KOPT-K1 (cell line): ENCODE results near the gene USP31.

Experiments used
- H3K27ac ChIP-seq: fragments of 200-600 bp; sonication (generic); 2 replicates; pipeline ENCODE4 v1.5.1; 2016; ENCODE audit warnings: antibody characterized with exemption, mild to moderate bottlenecking, low read depth, low read length; ENCODE audit not compliant: poor library complexity, severe bottlenecking
- H3K36me3 ChIP-seq: fragments of 200-600 bp; sonication (generic); 2 replicates; pipeline ENCODE4 v1.5.1; 2017; ENCODE audit warnings: antibody characterized with exemption, mild to moderate bottlenecking, low read length, moderate library complexity; ENCODE audit not compliant: insufficient read depth
- H3K9me3 ChIP-seq: fragments of 200-600 bp; sonication (generic); 2 replicates; pipeline ENCODE4 v1.5.1; 2017; ENCODE audit warnings: antibody characterized with exemption, low read length, mild to moderate bottlenecking; ENCODE audit not compliant: insufficient read depth, poor library complexity, severe bottlenecking

USP31 gene

DNA sequence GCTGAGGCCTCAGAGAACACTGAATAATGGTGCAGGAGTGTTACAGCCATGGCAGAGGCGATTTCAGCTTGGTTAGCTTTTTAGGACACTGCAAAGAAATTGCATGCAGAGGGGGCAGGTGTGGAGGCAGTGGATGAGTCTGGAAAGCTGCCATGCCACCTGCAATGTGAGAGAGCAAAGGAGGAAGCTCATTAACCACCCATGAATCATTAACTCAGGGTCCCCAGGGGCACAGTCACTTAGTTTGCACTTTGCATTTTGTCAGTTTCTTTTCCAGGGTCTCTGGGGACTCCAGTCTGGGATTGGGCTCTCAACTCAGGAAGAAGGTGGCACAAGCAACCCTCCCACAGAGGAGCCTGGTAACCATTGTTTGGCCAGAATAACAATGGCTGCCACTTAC, 132.9 kb downstream of the USP31 start:
- no peaks in the 10 kb centered on the region for H3K9me3 ChIP-seq
- H3K36me3 ChIP-seq: no peaks in the 10 kb centered on the region

GRCh38 chr16:23015580-23015979, 133.7 kb downstream of the USP31 start:
- no peak overlapping the region for H3K27ac ChIP-seq
- H3K9me3 ChIP-seq: no peaks in the 10 kb centered on the region
- H3K36me3 ChIP-seq: no peaks in the 10 kb centered on the region

More for the DNA sequence above, 132.9 kb downstream of the USP31 start:
- H3K27ac ChIP-seq: no peak overlapping the region

DNA sequence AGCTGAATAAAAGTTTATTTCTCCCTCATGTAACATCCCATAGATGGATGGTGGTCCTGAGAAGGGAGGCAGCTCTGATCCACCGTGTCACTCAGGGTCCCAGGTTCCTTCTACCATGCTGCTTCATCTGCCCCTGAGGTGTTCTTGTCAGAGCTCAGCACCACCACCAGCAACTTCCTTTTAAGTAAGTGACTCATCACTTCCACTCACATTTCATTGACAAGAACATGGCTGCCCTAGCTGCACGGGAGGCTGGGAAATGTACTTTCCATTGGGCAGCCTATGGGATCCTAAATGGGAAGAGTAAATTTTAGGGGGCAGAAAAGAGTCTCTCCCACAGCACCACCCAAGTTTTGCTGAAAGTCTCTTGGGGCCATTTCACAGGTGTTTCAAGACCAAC, 134.7 kb downstream of the USP31 start:
- Histone ChIP-seq H3K36me3 (no peaks in the 10 kb centered on the region), H3K27ac (no peak overlapping the region), H3K9me3 (no peaks in the 10 kb centered on the region)
